ENCODE data around the gene LYG1. TPM values are rescaled to one million over a fixed set of nuclear protein-coding genes. Genes with fewer than 3 reads are reported as not detected.

Gene LYG1
- total and polyA plus RNA-seq, 2 of the 13 experiments (the other 11 are each of a cell fraction or from before 2014, with no cell fraction given): 1.00 to 2.9 TPM

- TF ChIP-seq MEIS2 (CRISPR knock-in tag; IDR thresholded peaks at IDR 0.05) (peak; percentile 50; the same call in 1 of the 2 replicates), SMYD3 (CRISPR knock-in tag; IDR thresholded peaks at IDR 0.05) (peak; percentile 82), FOXM1 (CRISPR knock-in tag; IDR thresholded peaks at IDR 0.05) (peak; percentile 18), RARA (CRISPR knock-in tag; IDR thresholded peaks at IDR 0.05) (peak; percentile 54), TFE3 (CRISPR knock-in tag; IDR thresholded peaks at IDR 0.05) (peak; percentile 67; the same call in 1 of the 2 replicates), ZNF749 (CRISPR knock-in tag; IDR thresholded peaks at IDR 0.05; ENCODE audit: borderline replicate concordance) (no peak; the same call in 1 of the 2 replicates), PHB2 (IDR thresholded peaks at IDR 0.05; ENCODE audit: partially characterized antibody) (no peak), PATZ1 (CRISPR knock-in tag; IDR thresholded peaks at IDR 0.05) (peak; percentile 55; the same call in 1 of the 2 replicates), SOX5 (CRISPR knock-in tag; IDR thresholded peaks at IDR 0.05; ENCODE audit: borderline replicate concordance) (peak; percentile 57), POLR2A (IDR thresholded peaks at IDR 0.05; ENCODE audit: insufficient read depth in 1 of 2, low read depth in 2 of 2, low read length in 2 of 2) (peak; percentile 86 to 93), ZNF337 (CRISPR knock-in tag; IDR thresholded peaks at IDR 0.05; ENCODE audit: borderline replicate concordance, low read depth) (peak; percentile 57; the same call in 1 of the 2 replicates), ZNF414 (CRISPR knock-in tag; IDR thresholded peaks at IDR 0.05) (peak; percentile 96; the same call in 1 of the 2 replicates), ZNF318 (CRISPR knock-in tag; IDR thresholded peaks at IDR 0.05) (peak; percentile 73; the same call in 1 of the 2 replicates), SP5 (CRISPR knock-in tag; IDR thresholded peaks at IDR 0.05; ENCODE audit: borderline replicate concordance, low read depth) (peak; percentile 60; the same call in 1 of the 2 replicates), NCOR1 (IDR thresholded peaks at IDR 0.05; ENCODE audit: borderline replicate concordance, low read length) (no peak), ZNF883 (CRISPR knock-in tag; IDR thresholded peaks at IDR 0.05; ENCODE audit: not compliant biosample characterization) (peak; percentile 97)
Observed at GRCh38 chr2:99337113-99338028, 36.4 kb upstream of the LYG1 start, which contains the start of gene EIF5B (continued).
